ENCODE measurements around the gene MARCHF5.

- TF ChIP-seq CTCF (IDR thresholded peaks at IDR 0.05) = no peak
- no peak for TF ChIP-seq ZFX (IDR thresholded peaks at IDR 0.05; ENCODE audit: borderline replicate concordance)
These were observed 91.7 kb downstream of the MARCHF5 start for GRCh38 chr10:92382631-92383030.

All from 22Rv1 (cell line).